ENCODE results near the gene MRPL51. TPM values are rescaled to one million over a fixed set of nuclear protein-coding genes. Genes with fewer than 3 reads are reported as not detected.
"Not testable (repeated sequence)": the region's sequence is repeated elsewhere in the genome, so short reads cannot be mapped to it uniquely, and the experiment has no call there.

The MRPL51 gene
- total RNA-seq, 2 donors from 2014 or later: 40.6 to 51.7 TPM

DNA sequence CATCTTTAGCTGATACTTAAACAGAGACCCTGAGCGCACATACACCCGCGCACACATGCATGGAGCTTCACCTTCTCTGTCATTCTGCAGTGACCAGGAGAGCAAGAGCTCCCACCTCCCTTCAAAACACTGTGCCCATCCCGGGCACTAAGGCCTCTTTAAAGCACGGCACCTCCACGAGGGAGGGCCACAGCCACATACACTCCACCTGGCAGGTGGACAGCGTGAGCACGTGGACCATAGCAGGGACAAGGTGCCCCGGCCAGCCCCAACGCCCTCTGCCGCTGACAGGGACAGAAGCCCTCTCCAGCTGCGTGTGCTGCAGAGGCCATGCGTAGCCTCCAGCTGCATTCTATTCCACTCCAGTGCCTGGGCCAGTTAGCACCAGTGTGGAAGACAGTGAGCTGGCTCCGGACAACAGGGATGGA, 46.7 kb upstream of the MRPL51 start:
- no peaks in the 10 kb centered on the region for H3K9me3 ChIP-seq
- ATAC-seq (ENCODE audit: insufficient number of reproducible peaks, low FRiP score, low read depth) (no peak), DNase-seq (ENCODE audit: low spot score) (no peak)
- TF ChIP-seq, protein P1, sequence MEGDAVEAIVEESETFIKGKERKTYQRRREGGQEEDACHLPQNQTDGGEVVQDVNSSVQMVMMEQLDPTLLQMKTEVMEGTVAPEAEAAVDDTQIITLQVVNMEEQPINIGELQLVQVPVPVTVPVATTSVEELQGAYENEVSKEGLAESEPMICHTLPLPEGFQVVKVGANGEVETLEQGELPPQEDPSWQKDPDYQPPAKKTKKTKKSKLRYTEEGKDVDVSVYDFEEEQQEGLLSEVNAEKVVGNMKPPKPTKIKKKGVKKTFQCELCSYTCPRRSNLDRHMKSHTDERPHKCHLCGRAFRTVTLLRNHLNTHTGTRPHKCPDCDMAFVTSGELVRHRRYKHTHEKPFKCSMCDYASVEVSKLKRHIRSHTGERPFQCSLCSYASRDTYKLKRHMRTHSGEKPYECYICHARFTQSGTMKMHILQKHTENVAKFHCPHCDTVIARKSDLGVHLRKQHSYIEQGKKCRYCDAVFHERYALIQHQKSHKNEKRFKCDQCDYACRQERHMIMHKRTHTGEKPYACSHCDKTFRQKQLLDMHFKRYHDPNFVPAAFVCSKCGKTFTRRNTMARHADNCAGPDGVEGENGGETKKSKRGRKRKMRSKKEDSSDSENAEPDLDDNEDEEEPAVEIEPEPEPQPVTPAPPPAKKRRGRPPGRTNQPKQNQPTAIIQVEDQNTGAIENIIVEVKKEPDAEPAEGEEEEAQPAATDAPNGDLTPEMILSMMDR (IDR thresholded peaks at IDR 0.05): no peak
- no peaks in the 10 kb centered on the region for H3K27me3 ChIP-seq (replicated peaks; ENCODE audit: insufficient read depth)
- H3K4me3 ChIP-seq: no peak overlapping the region
- H3K36me3 ChIP-seq: peaks cover 34% of the 10 kb centered on the region
- peak overlapping the region; percentile 67 to 97 for H3K27ac ChIP-seq
- H3K4me1 ChIP-seq (ENCODE audit: control insufficient read depth in 1 of 2, low read depth in 2 of 2): peaks cover 17 to 55% of the 10 kb centered on the region in 2 donors

DNA sequence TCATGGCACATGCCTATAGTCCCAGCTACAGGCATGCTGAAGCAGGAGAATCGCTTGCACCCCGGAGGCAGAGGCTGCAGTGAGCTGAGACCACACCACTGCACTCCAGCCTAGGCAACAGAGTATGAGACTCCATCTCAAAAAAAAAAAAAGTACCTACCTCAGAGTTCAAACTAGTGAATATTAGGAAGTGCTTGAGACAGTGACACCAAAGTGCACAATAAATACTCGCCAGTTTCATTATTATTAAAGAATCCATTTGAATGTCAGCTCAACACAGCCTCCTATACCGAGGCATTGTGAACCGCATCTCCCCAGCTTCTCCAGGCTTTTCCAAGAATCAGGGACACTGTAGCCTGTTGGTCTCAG, 46.2 kb upstream of the MRPL51 start:
- no peaks in the 10 kb centered on the region for H3K9me3 ChIP-seq
- TF ChIP-seq, protein P1 (IDR thresholded peaks at IDR 0.05): no peak
- H3K27me3 ChIP-seq (replicated peaks; ENCODE audit: insufficient read depth): no peaks in the 10 kb centered on the region
- DNase-seq (ENCODE audit: low spot score) (no peak), ATAC-seq (ENCODE audit: insufficient number of reproducible peaks, low FRiP score, low read depth) (no peak)
- no peak overlapping the region for H3K4me3 ChIP-seq
- peak overlapping the region; percentile 67 to 97 for H3K27ac ChIP-seq
- peaks cover 29% of the 10 kb centered on the region for H3K36me3 ChIP-seq
- peaks cover 17 to 53% of the 10 kb centered on the region in 2 donors for H3K4me1 ChIP-seq (ENCODE audit: control insufficient read depth in 1 of 2, low read depth in 2 of 2)

DNA sequence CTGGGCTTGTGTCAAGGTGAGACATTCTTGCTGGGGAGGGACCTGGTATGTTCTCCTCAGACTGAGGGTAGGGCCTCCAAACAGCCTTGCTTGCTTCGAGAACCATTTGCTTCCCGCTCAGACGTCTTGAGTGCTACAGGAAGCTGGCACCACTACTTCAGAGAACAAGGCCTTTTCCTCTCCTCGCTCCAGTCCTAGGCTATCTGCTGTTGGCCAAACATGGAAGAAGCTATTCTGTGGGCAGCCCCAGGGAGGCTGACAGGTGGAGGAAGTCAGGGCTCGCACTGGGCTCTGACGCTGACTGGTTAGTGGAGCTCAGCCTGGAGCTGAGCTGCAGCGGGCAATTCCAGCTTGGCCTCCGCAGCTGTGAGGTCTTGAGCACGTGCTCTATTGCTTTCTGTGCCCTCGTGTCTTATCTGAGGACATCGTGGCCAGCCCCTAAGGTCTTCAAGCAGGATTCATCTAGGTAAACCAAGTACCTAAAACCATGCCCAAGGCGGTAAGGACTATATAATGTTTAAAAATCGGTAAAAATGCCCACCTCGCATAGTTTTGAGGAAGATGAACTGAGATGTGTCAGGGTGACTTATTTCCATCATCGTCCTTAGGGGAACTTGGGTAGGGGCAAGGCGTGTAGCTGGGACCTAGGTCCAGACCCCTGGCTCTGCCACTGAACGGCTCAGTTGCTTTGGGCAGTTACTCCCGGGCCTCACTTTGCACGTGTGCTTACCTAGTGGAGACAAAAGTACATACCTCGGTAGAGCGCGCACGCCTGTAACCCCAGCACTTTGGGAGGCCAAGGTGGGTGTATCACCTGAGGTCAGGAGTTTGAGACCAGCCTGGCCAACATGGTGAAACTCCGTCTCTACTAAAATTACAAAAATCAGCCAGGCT, 45.6 kb upstream of the MRPL51 start:
- Histone ChIP-seq H3K27me3 (replicated peaks; ENCODE audit: insufficient read depth) (no peaks in the 10 kb centered on the region), H3K4me1 (ENCODE audit: control insufficient read depth in 1 of 2, low read depth in 2 of 2) (peaks cover 17 to 50% of the 10 kb centered on the region in 2 donors), H3K27ac (peak overlapping the region; percentile 96 to 97), H3K4me3 (no peak overlapping the region), H3K9me3 (no peaks in the 10 kb centered on the region), H3K36me3 (peaks cover 27% of the 10 kb centered on the region)
- TF ChIP-seq, protein P1 (IDR thresholded peaks at IDR 0.05): no peak
- DNase-seq (ENCODE audit: low spot score) (no peak), ATAC-seq (ENCODE audit: insufficient number of reproducible peaks, low FRiP score, low read depth) (no peak)

DNA sequence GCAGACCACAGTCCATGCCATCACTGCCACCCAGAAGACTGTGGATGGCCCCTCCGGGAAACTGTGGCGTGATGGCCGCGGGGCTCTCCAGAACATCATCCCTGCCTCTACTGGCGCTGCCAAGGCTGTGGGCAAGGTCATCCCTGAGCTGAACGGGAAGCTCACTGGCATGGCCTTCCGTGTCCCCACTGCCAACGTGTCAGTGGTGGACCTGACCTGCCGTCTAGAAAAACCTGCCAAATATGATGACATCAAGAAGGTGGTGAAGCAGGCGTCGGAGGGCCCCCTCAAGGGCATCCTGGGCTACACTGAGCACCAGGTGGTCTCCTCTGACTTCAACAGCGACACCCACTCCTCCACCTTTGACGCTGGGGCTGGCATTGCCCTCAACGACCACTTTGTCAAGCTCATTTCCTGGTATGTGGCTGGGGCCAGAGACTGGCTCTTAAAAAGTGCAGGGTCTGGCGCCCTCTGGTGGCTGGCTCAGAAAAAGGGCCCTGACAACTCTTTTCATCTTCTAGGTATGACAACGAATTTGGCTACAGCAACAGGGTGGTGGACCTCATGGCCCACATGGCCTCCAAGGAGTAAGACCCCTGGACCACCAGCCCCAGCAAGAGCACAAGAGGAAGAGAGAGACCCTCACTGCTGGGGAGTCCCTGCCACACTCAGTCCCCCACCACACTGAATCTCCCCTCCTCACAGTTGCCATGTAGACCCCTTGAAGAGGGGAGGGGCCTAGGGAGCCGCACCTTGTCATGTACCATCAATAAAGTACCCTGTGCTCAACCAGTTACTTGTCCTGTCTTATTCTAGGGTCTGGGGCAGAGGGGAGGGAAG, 44.7 kb upstream of the MRPL51 start:
- peaks cover 19 to 53% of the 10 kb centered on the region in 2 donors for H3K4me1 ChIP-seq (ENCODE audit: control insufficient read depth in 1 of 2, low read depth in 2 of 2)

More for the DNA sequence above, 44.7 kb upstream of the MRPL51 start:
- ATAC-seq (ENCODE audit: insufficient number of reproducible peaks, low FRiP score, low read depth); H3K4me3 ChIP-seq; H3K27me3 ChIP-seq (replicated peaks; ENCODE audit: insufficient read depth); H3K9me3 ChIP-seq; DNase-seq (ENCODE audit: low spot score): not testable (repeated sequence)
- Histone ChIP-seq H3K27ac (peak overlapping the region; percentile 96 to 97), H3K36me3 (peaks cover 22% of the 10 kb centered on the region)
- TF ChIP-seq, protein P1 (IDR thresholded peaks at IDR 0.05): peak; percentile 88

All from thoracic aorta (tissue), 2 donors.